CD14-positive monocyte (primary cell): ENCODE measurements around the gene SLC34A2. TPM values are rescaled to one million over a fixed set of nuclear protein-coding genes. Genes with fewer than 3 reads are reported as not detected.

Experiments
- DNase-seq, 3 donors: peaks; one replicate each; pipeline ENCODE4 v3.0.0-alpha.2; 2011 to 2022
- H2AFZ ChIP-seq: 2 replicates; pipeline ENCODE4 v1.6.0; 2012; ENCODE audit warnings: mild to moderate bottlenecking, low read depth, low read length, inconsistent platforms; ENCODE audit not compliant: insufficient read depth, poor library complexity, severe bottlenecking
- H3K27ac ChIP-seq, 2 donors: 1 replicate in 1 of 2; 2 replicates in 1 of 2; pipeline ENCODE4 v1.5.1; 2012 to 2013; ENCODE audit warnings: low read length in 2 of 2, control low read depth in 1 of 2, inconsistent platforms in 1 of 2, low read depth in 1 of 2, mild to moderate bottlenecking in 1 of 2
- H3K27me3 ChIP-seq, 2 donors: one replicate each; pipeline versions ENCODE4 v1.6.0 to v1.6.1; 2011 to 2013; ENCODE audit warnings: low read length in 2 of 2; ENCODE audit not compliant: control insufficient read depth in 2 of 2, insufficient read depth in 2 of 2
- H3K36me3 ChIP-seq, 2 donors: replicated peaks in 1 of 2; 1 replicate in 1 of 2; 2 replicates in 1 of 2; pipeline versions ENCODE4 v1.5.1 to v1.6.1; 2012 to 2013; ENCODE audit warnings: low read length in 2 of 2, control low read depth in 1 of 2, inconsistent platforms in 1 of 2, mild to moderate bottlenecking in 1 of 2; ENCODE audit not compliant: insufficient read depth in 2 of 2, control insufficient read depth in 1 of 2
- H3K4me1 ChIP-seq, 2 donors: 1 replicate in 1 of 2; 2 replicates in 1 of 2; pipeline versions ENCODE4 v1.5.1 to v1.6.1; 2012 to 2013; ENCODE audit warnings: low read length in 2 of 2, control low read depth in 1 of 2, inconsistent platforms in 1 of 2, mild to moderate bottlenecking in 1 of 2, moderate library complexity in 1 of 2; ENCODE audit not compliant: insufficient read depth in 2 of 2, control insufficient read depth in 1 of 2
- H3K4me2 ChIP-seq: replicated peaks from 2 replicates; pipeline ENCODE3; 2012; ENCODE audit warnings: low read length, moderate library complexity, mild to moderate bottlenecking; ENCODE audit not compliant: poor library complexity, severe bottlenecking; ENCODE audit errors: extremely low read depth
- H3K4me3 ChIP-seq, 3 experiments: fragments of 200-600 bp in 1 of 3; sonication (generic) in 1 of 3; replicated peaks in 1 of 3; 1 replicate in 2 of 3; 2 replicates in 1 of 3; pipeline ENCODE4 v1.5.1; 2011 to 2013; ENCODE audit warnings: low read length in 3 of 3, mild to moderate bottlenecking in 3 of 3, control low read depth in 2 of 3, low read depth in 2 of 3, inconsistent platforms in 1 of 3, moderate library complexity in 1 of 3
- H3K79me2 ChIP-seq: 2 replicates; pipeline ENCODE4 v1.6.0; 2012; ENCODE audit warnings: mild to moderate bottlenecking, control low read depth, inconsistent platforms, low read length, moderate library complexity; ENCODE audit not compliant: insufficient read depth
- H3K9ac ChIP-seq: 2 replicates; pipeline ENCODE4 v1.6.0; 2017; ENCODE audit warnings: low read length, mild to moderate bottlenecking; ENCODE audit not compliant: insufficient read depth, poor library complexity, severe bottlenecking
- H3K9me3 ChIP-seq, 2 donors: replicated peaks in 1 of 2; 1 replicate in 1 of 2; 2 replicates in 1 of 2; pipeline versions ENCODE4 v1.5.1 to v1.6.1; 2012 to 2013; ENCODE audit warnings: low read length in 2 of 2, control low read depth in 1 of 2; ENCODE audit not compliant: control insufficient read depth in 1 of 2, insufficient read depth in 1 of 2
- H4K20me1 ChIP-seq: 2 replicates; pipeline ENCODE4 v1.6.0; 2012; ENCODE audit warnings: mild to moderate bottlenecking, low read length, control low read depth, moderate library complexity; ENCODE audit not compliant: insufficient read depth
- H3K27ac Mint-ChIP-seq, 7 donors: one replicate each; pipeline ENCODE4 v1.8.0; 2020; ENCODE audit warnings: mild to moderate bottlenecking in 7 of 7, mixed read lengths in 7 of 7, moderate library complexity in 6 of 7, inconsistent platforms in 2 of 7
- H3K27me3 Mint-ChIP-seq, 3 donors: one replicate each; pipeline ENCODE4 v1.8.0; 2021 to 2022; ENCODE audit warnings: low read depth in 3 of 3, mild to moderate bottlenecking in 3 of 3, mixed read lengths in 3 of 3, moderate library complexity in 3 of 3, inconsistent platforms in 1 of 3
- H3K36me3 Mint-ChIP-seq, 2 donors: one replicate each; pipeline ENCODE4 v1.8.0; 2020; ENCODE audit warnings: mixed read lengths in 2 of 2, inconsistent platforms in 1 of 2, mild to moderate bottlenecking in 1 of 2
- H3K4me1 Mint-ChIP-seq: one replicate; pipeline ENCODE4 v1.8.0; 2020; ENCODE audit warnings: mild to moderate bottlenecking, mixed read lengths
- H3K4me3 Mint-ChIP-seq, 2 donors: one replicate each; pipeline ENCODE4 v1.8.0; 2020; ENCODE audit warnings: mild to moderate bottlenecking in 2 of 2, mixed read lengths in 2 of 2, moderate library complexity in 1 of 2
- H3K9me3 Mint-ChIP-seq, 7 donors: one replicate each; pipeline ENCODE4 v1.8.0; 2020 to 2022; ENCODE audit warnings: mixed read lengths in 7 of 7, mild to moderate bottlenecking in 6 of 7, moderate library complexity in 6 of 7, inconsistent platforms in 2 of 7
- CTCF ChIP-seq: fragments of 200-600 bp; IDR thresholded peaks from one replicate; pipeline ENCODE4 v1.8.0; 2022; ENCODE audit warnings: antibody characterized with exemption, mild to moderate bottlenecking
- WGBS: methylation state at CpG from one replicate; pipeline ENCODE4 v1.1.5; 2013; ENCODE audit warnings: missing lambda C conversion rate; ENCODE audit not compliant: insufficient coverage; 5-methylcytosine and 5-hydroxymethylcytosine counted together
- intact Hi-C, 2 donors: fragments of 100-400 bp; cut with micrococcal nuclease; formaldehyde crosslinking; loops; one replicate each; pipeline versions ENCODE4 v1.15.0 to v1.15.1; 2023
- polyA plus RNA-seq, 3 donors: library from polyadenylated mRNA; depleted of rRNA in 1 of 3; unstranded in 2 of 3; stranded (reverse) in 1 of 3; fragments of 300-500 nt in 2 of 3; fragments of >200 nt in 1 of 3; fragmentation: Illumina TruSeq in 2 of 3; gene quantifications; 1 replicate in 2 of 3; 2 replicates in 1 of 3; pipeline ENCODE4 v1.2.3, GENCODE V29; 2012 to 2021

Gene SLC34A2
- polyA plus RNA-seq, 3 donors = not detected

- Histone ChIP-seq H4K20me1 (no peaks in the 10 kb centered on the region), H3K27me3 (no peaks in the 10 kb centered on the region), H3K4me1 (no peaks in the 10 kb centered on the region), H3K4me3 (no peak overlapping the region), H3K9ac (no peak overlapping the region), H3K4me2 (no peak overlapping the region), H2AFZ (no peak overlapping the region), H3K9me3 (peaks cover 0 to 3% of the 10 kb centered on the region in 2 donors), H3K27ac (no peak overlapping the region), H3K36me3 (no peaks in the 10 kb centered on the region), H3K79me2 (no peaks in the 10 kb centered on the region)
- H3K4me1 Mint-ChIP-seq = no peaks in the 10 kb centered on the region
- intact Hi-C loops = no loop called here
- peaks cover 0 to 5% (median 4%) of the 10 kb centered on the region in 3 donors for H3K27me3 Mint-ChIP-seq
- H3K36me3 Mint-ChIP-seq = no peaks in the 10 kb centered on the region
- H3K27ac Mint-ChIP-seq = peak overlapping the region in 2 of 7 donors; percentile 17 to 30
- H3K4me3 Mint-ChIP-seq = no peak overlapping the region
- peaks cover 0 to 22% (median 2%) of the 10 kb centered on the region in 7 donors for H3K9me3 Mint-ChIP-seq
- TF ChIP-seq CTCF = no peak
- 100% methylated on average over 1 of the region's 6 CpGs for WGBS
- no peak for DNase-seq
These were observed 40.8 kb upstream of the SLC34A2 start for GRCh38 chr4:25614807-25615206.

- H3K27me3 Mint-ChIP-seq = peaks cover 1 to 18% (median 13%) of the 10 kb centered on the region in 3 donors
- Histone ChIP-seq H3K4me3 (no peak overlapping the region), H4K20me1 (no peaks in the 10 kb centered on the region), H2AFZ (no peak overlapping the region), H3K9ac (no peak overlapping the region), H3K4me2 (no peak overlapping the region), H3K79me2 (no peaks in the 10 kb centered on the region), H3K9me3 (no peaks in the 10 kb centered on the region), H3K27ac (no peak overlapping the region), H3K27me3 (no peaks in the 10 kb centered on the region), H3K4me1 (no peaks in the 10 kb centered on the region), H3K36me3 (no peaks in the 10 kb centered on the region)
- no peak overlapping the region for H3K4me3 Mint-ChIP-seq
- no peak overlapping the region for H3K27ac Mint-ChIP-seq
- intact Hi-C loops = no loop called here
- H3K9me3 Mint-ChIP-seq = peaks cover 0 to 8% (median 1%) of the 10 kb centered on the region in 7 donors
- 24% methylated on average over 4 of the region's 15 CpGs for WGBS
- H3K4me1 Mint-ChIP-seq = no peaks in the 10 kb centered on the region
- H3K36me3 Mint-ChIP-seq = no peaks in the 10 kb centered on the region
- TF ChIP-seq CTCF = no peak
- DNase-seq = no peak
These were observed 34.4 kb upstream of the SLC34A2 start for GRCh38 chr4:25621027-25621930.
